Omental fat pad (tissue), 4 donors: ENCODE measurements around the gene CAVIN1. TPM values are rescaled to one million over a fixed set of nuclear protein-coding genes. Genes with fewer than 3 reads are reported as not detected.
A peak's percentile ranks its signal among the peaks of the same experiment; 100 is the strongest.

Experiments used
- ATAC-seq: fragments of 150-250 bp; one replicate; pipeline ENCODE4 v1.9.1; 2016; ENCODE audit warnings: mild to moderate bottlenecking, moderate library complexity; ENCODE audit not compliant: low FRiP score
- DNase-seq: peaks from one replicate; pipeline ENCODE4 v3.0.0-alpha.2; 2019; ENCODE audit warnings: low spot score
- total RNA-seq, 4 donors: library from RNA; depleted of rRNA; stranded (reverse); fragments of >200 nt; gene quantifications; one replicate each; pipeline ENCODE4 v1.1.0, GENCODE V29; 2016
- TF ChIP-seq, protein P1 (sequence below), 3 donors: fragments of 450-650 bp; IDR thresholded peaks; one replicate each; pipeline ENCODE4 v1.5.1; 2016 to 2017; ENCODE audit warnings: antibody characterized with exemption in 3 of 3, mild to moderate bottlenecking in 3 of 3, moderate library complexity in 2 of 3

CAVIN1 gene, protein sequence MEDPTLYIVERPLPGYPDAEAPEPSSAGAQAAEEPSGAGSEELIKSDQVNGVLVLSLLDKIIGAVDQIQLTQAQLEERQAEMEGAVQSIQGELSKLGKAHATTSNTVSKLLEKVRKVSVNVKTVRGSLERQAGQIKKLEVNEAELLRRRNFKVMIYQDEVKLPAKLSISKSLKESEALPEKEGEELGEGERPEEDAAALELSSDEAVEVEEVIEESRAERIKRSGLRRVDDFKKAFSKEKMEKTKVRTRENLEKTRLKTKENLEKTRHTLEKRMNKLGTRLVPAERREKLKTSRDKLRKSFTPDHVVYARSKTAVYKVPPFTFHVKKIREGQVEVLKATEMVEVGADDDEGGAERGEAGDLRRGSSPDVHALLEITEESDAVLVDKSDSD
- 100 to 1,000 TPM; 479 to 598 (median 526) TPM for total RNA-seq

DNA sequence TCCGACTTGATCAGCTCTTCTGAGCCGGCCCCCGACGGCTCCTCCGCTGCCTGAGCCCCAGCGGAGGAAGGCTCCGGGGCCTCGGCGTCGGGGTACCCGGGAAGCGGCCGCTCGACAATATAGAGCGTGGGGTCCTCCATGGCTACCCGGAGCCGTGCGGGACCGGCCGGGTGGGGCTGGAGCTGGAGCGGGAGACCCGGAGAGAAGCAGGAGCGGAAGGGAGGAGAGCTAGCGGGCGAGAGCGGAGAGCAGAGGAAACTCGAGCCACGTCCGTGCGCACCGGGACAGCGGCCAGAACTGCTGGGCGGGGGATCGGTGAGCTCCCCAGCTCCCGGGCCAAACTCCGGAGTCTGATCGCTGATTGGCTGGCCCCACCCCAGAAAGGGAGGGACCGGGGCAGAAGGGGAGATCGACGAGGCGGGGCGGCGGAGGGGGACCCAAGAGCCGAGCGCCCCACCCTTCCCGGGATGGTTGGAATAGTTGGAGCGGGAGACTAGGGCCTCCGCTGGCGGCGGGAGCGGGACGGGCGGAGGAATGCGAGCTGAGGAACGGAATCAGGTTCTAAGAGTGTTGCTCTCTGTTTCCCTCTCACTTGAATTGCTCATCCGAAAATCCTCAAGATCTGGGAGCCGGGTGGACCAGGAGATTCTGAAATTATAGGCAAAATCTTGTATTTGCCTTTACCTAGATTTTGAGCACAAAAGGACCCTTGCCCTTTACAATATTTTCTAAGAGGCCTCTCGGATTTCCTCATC lies at the start of gene CAVIN1:
Gene CAVIN1, minus strand, starts transcription at position 299 of the 755 bp plus-strand sequence. Its CDS starts 159 bp downstream, at position 140.
- peak; percentile 93 for DNase-seq
- ATAC-seq: peak; percentile 86
- TF ChIP-seq, protein P1, sequence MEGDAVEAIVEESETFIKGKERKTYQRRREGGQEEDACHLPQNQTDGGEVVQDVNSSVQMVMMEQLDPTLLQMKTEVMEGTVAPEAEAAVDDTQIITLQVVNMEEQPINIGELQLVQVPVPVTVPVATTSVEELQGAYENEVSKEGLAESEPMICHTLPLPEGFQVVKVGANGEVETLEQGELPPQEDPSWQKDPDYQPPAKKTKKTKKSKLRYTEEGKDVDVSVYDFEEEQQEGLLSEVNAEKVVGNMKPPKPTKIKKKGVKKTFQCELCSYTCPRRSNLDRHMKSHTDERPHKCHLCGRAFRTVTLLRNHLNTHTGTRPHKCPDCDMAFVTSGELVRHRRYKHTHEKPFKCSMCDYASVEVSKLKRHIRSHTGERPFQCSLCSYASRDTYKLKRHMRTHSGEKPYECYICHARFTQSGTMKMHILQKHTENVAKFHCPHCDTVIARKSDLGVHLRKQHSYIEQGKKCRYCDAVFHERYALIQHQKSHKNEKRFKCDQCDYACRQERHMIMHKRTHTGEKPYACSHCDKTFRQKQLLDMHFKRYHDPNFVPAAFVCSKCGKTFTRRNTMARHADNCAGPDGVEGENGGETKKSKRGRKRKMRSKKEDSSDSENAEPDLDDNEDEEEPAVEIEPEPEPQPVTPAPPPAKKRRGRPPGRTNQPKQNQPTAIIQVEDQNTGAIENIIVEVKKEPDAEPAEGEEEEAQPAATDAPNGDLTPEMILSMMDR (IDR thresholded peaks at IDR 0.05): no peak

DNA sequence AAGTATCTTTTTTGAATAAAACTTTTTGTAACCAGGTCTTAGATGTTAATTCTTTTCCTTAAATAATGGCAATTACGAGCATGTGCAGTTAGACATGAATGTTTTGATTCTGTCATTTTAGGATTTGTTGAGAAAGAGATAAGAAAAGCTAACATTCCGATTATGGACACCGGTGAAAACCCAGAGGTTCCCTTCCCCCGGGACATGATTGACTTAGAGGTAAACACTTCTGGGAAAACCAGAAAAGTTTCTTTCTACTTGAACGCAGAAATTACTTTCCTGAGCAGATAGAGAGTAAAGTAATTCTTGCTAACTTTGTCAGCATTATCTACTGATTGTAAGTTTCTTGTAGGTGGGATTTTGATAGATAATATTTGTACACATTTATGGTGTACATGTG lies 44.8 kb upstream of the CAVIN1 start:
- ATAC-seq (no peak), DNase-seq (no peak)
- TF ChIP-seq, protein P1 (IDR thresholded peaks at IDR 0.05): no peak

DNA sequence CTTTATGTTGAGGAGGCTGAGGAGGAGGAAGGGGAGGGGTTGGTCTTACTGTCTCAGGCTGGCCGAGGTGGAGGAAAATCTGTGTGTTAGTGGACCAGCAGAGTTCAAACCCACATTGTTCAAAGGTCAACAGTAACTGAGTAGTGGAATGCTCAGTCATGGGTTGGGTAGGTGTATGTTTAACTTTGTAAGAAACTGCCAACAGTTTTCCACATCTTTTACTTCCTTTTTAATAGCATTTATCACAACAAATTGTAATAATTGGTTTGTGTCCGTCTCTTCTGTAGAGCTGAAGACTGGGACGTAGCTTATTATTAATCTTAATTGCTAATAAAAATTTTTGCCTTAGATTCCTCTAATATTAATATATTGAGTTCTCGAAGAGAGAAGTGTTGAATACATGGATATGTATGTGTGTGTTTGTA lies 40.9 kb upstream of the CAVIN1 start:
- ATAC-seq (no peak), DNase-seq (no peak)
- TF ChIP-seq, protein P1 (IDR thresholded peaks at IDR 0.05): no peak

DNA sequence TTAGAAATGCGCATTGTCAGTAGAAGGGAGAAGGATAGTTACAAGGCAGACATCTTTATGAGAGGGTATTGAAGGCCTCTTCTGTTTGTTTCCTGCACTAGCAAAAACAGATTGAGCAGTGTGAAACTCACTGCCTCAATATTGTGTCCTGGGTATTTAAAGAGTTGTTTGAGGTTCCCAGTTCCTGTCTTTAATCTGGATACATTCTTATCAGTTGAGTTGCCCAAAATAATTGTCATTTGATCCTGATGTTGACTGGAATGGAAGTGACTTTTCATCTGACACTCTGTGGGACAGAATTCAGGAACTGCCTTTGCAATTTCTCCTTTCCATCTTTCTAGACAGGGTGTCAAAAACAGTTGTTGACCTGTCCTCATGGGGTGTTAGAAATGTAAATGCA lies 37.3 kb upstream of the CAVIN1 start:
- ATAC-seq: no peak
- TF ChIP-seq, protein P1 (IDR thresholded peaks at IDR 0.05): no peak
- no peak for DNase-seq

DNA sequence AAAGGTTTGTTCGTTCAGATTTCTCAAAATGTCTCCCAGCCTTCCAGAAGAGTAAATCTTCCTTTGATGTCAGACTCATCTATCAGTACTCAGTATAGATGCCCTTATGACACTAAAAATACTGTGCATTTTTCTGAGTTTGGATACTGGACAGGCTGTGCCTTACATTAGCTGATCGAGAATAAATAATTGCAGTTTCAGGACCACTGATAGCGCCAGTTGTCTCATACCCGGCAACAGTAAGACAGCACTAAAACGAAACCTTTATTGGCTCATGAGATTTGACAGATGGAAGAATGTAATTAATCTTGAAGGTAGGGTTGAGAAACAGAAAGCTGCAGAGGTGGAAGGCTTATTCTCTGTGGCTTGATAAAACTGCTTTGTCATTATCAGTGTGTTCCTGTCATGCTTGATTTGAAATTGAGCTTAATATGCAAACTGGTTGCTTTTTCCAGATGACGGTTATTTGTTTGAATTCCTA lies 36.8 kb upstream of the CAVIN1 start:
- ATAC-seq (peak; percentile 52), DNase-seq (no peak)
- TF ChIP-seq, protein P1 (IDR thresholded peaks at IDR 0.05): no peak

DNA sequence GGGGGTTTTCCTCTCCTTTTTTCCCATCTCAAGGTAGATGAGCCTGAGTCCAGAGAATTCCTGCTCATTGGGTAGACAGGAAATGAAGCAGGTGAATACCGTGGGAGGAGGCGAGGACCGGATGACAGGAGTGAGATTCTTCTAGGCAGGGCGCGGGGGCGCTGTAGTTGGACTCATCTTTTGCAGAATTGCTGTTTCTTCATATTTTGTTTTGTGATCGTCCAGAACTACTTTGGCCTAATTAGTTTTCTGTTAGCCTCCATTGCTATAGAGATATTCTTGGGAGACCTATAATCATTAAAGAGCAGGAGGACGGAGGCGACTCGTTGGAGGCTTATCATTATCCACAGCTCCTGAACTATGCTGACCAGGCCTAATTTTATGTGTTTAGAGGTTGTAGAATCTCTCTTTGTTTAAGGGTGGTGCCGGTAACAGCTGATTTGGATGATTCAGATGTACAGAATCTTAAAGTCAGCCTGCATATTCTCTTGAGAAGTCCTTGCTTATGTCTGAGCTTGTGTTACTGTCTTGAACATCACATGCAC lies 36.3 kb upstream of the CAVIN1 start:
- TF ChIP-seq, protein P1 (IDR thresholded peaks at IDR 0.05): no peak
- peak; percentile 75 for ATAC-seq
- DNase-seq: peak; percentile 71
